GM18951 (cell line): ENCODE results near the gene GPR62.
"Not testable (repeated sequence)": the region's sequence is repeated elsewhere in the genome, so short reads cannot be mapped to it uniquely, and the experiment has no call there.

Experiments
- POLR2A ChIP-seq: IDR thresholded peaks from 4 replicates; pipeline ENCODE4 v1.6.1; 2011; ENCODE audit warnings: mild to moderate bottlenecking; ENCODE audit not compliant: insufficient read length, insufficient read depth; ENCODE audit errors: extremely low read depth
- in situ Hi-C: fragments of 300-500 bp; cut with MboI; formaldehyde crosslinking; loops from one replicate; pipeline ENCODE4 v1.12.0; 2022; ENCODE audit warnings: low sequenced_read_pairs, mixed read lengths, inconsistent platforms; ENCODE audit not compliant: unreplicated experiment

Gene GPR62

GRCh38 chr3:51977446-51978142 is 22.4 kb downstream of the GPR62 start:
- TF ChIP-seq POLR2A, result no peak
- in situ Hi-C loops, result no loop called here

- in situ Hi-C loops, result no loop called here
- TF ChIP-seq POLR2A, result no peak
Measured at GRCh38 chr3:51978143-51978502, 22.9 kb downstream of the GPR62 start.

GRCh38 chr3:51980253-51980652 is 25.1 kb downstream of the GPR62 start:
- in situ Hi-C loops, result no loop called here

GRCh38 chr3:51982352-51982837 is 27.2 kb downstream of the GPR62 start:
- no peak for TF ChIP-seq POLR2A
- in situ Hi-C loops, result no loop called here

More at GRCh38 chr3:51980253-51980652, 25.1 kb downstream of the GPR62 start:
- no peak for TF ChIP-seq POLR2A

DNA sequence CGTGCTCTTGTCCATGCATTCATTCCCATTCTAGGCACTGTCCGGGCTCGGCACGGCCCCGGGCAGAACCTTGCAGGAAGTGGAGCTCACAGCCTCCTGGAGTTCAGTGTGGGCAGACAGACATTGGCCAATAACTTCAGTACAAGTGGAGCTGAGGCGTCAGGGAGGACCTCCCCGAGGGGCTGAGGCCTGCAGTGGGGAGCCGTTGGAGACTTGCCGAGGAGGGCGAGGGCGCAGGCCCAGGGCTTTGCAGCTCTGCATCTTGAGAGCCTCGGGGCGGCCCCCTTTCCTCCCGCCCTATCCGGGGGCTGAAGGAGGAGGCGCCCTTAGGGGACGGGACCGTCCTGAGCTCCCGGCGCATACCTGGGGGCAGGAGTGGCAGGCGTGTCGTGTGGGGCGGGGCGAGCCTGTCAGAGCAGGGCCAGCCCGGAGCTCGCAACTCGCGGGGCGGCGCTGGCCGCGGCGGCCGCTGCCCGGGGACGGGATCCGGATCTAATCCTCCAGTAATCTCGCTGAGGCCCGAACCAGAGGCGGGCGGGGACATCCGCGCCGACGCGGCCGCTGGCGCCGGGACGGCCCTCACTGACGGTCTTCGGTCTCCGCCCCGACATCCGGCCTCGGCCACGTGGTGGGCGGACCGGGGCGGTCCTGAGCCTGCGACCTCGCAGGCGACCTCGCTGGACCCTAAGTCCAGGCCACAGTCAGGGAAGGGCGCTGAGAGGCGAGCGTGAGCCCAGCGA is 27.8 kb downstream of the GPR62 start, which contains the start of gene ACY1:
Gene ACY1 (plus strand): TSS at position 698 of the 740 bp plus-strand sequence. CDS start 530 bp downstream, outside the sequence.
- peak; percentile 81 for TF ChIP-seq POLR2A
- in situ Hi-C loops, result no loop called here

- in situ Hi-C loops, result no loop called here
Measured at GRCh38 chr3:51983578-51984268, 28.5 kb downstream of the GPR62 start.

DNA sequence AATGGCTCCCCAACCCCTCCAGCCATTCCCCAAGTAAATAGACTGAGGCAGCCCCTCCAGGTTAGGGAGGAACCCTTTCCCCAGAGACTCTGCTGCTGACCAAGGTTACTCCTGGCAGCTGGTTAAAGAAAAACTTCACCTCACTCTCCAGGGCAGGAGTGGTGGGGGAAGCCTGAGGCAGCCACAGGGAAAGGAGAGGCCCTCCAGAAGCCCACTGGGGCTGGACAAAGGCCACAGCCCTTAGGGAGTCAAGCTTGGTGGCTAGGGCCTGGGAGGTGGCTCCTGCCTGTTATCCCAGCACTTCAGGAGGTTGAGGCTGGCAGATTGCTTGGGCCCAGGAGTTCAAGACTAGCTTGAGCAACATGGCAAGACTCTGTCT is 29.1 kb downstream of the GPR62 start:
- no peak for TF ChIP-seq POLR2A

More at GRCh38 chr3:51983578-51984268, 28.5 kb downstream of the GPR62 start:
- TF ChIP-seq POLR2A, result no peak

GRCh38 chr3:51985063-51985462 is 29.9 kb downstream of the GPR62 start:
- TF ChIP-seq POLR2A, result no peak
- in situ Hi-C loops, result no loop called here

More for the DNA sequence above, 29.1 kb downstream of the GPR62 start:
- in situ Hi-C loops, result no loop called here

DNA sequence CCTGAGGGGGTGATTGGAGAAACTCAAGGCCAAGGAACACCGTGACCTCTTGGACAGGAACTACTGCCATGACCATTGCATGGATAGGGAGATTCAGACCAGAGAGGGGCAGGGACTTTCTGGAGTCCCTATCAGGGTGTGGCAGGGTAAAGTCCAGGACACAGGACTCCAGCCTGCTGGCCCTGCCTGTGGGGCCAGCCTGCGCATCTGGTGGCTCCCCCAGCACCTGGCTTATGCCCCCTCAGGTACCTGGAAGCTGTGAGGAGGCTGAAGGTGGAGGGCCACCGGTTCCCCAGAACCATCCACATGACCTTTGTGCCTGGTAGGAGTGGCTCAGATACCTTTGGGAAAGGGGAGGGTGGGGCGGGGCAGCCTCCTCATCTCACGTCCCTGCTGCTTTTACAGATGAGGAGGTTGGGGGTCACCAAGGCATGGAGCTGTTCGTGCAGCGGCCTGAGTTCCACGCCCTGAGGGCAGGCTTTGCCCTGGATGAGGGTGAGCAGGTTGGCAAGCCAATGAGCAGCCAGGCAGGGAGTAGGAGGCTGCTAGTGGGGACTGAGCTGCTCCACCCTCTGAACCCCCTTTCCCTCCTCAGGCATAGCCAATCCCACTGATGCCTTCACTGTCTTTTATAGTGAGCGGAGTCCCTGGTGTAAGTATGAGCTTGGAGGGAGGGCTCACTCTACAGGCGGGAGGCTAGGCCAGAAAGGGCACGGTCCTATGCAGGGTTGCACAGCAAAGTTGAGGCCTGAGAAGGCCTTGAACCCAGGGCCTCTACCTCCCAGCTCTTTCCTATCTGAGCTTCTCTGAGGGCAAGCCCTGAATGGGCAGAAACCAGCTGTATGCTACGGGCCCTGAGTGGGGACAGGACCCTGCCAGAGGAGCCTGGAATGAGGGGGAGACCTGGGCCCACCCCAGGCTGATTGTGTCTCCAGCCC is 31.1 kb downstream of the GPR62 start:
- in situ Hi-C loops, result no loop called here
- no peak for TF ChIP-seq POLR2A

DNA sequence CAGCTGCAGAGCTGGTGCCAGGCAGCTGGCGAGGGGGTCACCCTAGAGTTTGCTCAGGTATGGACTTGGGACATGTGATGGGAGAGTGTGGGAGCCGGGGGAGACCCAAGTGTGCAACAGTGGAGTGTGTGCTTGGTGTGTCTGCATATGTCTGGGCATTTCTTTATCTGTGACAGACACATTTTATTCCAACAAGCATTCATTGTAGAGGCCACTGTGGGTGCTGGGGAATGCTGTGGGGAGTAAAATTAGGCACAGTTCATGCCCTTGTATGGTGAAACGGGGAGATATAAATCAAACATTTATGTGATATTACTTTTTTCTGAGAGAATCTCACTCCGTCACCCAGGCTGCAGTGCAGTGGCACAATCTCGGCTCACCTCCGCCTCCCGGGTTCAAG is 32.4 kb downstream of the GPR62 start:
- in situ Hi-C loops, result no loop called here
- TF ChIP-seq POLR2A, result no peak

DNA sequence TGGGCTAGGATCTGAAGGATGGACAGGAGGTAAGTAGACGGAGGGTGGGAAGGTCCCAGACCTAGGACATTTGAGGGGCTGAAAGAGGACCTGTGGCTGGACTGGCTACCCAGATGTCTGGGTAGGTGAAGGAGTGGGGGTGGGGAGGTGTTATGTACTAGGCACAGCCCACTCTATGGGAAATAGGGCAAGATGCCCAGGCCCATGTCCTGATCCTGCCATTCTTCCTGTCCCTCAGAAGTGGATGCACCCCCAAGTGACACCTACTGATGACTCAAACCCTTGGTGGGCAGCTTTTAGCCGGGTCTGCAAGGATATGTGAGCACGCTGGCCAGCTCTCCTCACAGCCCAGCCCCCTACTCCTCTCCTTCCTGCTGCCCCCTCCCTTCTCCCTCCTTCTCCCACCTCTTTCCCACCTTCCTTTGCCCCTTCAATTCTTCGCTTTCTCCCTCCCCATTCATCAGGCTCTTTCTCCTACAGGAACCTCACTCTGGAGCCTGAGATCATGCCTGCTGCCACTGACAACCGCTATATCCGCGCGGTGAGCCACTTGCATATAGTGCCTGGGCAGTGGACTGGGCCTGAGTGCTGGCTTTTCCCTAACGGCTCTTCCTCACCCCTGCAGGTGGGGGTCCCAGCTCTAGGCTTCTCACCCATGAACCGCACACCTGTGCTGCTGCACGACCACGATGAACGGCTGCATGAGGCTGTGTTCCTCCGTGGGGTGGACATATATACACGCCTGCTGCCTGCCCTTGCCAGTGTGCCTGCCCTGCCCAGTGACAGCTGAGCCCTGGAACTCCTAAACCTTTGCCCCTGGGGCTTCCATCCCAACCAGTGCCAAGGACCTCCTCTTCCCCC is 33.3 kb downstream of the GPR62 start:
- TF ChIP-seq POLR2A, result peak; percentile 31
- in situ Hi-C loops, result no loop called here

DNA sequence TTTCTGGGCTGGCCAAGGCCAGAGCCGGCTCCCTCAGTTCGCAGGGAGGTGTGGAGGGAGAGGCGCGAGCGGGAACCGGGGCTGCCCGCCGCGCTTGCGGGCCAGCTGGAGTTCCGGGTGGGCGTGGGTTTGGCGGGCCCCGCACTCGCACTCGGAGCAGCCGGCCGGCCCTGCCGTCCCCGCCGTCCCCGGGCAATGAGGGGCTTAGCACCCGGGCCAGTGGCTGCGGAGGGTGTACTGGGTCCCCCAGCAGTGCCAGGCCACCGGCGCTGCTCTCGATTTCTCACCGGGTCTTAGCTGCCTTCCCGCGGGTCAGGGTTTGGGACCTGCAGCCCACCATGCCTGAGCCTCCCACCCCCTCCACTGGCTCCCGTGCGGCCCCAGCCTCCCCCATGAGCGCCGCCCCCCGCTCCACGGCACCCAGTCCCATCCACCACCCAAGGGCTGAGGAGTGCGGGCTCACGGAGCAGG is 35.4 kb downstream of the GPR62 start:
- in situ Hi-C loops, result not testable (repeated sequence)
